ENCODE measurements around the gene PDCD7. TPM values are rescaled to one million over a fixed set of nuclear protein-coding genes. Genes with fewer than 3 reads are reported as not detected.
"Not testable (repeated sequence)": the region's sequence is repeated elsewhere in the genome, so short reads cannot be mapped to it uniquely, and the experiment has no call there.

The PDCD7 gene, protein sequence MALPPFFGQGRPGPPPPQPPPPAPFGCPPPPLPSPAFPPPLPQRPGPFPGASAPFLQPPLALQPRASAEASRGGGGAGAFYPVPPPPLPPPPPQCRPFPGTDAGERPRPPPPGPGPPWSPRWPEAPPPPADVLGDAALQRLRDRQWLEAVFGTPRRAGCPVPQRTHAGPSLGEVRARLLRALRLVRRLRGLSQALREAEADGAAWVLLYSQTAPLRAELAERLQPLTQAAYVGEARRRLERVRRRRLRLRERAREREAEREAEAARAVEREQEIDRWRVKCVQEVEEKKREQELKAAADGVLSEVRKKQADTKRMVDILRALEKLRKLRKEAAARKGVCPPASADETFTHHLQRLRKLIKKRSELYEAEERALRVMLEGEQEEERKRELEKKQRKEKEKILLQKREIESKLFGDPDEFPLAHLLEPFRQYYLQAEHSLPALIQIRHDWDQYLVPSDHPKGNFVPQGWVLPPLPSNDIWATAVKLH
- total RNA-seq: 10 to 100 TPM; 40.0 to 40.2 TPM

DNA sequence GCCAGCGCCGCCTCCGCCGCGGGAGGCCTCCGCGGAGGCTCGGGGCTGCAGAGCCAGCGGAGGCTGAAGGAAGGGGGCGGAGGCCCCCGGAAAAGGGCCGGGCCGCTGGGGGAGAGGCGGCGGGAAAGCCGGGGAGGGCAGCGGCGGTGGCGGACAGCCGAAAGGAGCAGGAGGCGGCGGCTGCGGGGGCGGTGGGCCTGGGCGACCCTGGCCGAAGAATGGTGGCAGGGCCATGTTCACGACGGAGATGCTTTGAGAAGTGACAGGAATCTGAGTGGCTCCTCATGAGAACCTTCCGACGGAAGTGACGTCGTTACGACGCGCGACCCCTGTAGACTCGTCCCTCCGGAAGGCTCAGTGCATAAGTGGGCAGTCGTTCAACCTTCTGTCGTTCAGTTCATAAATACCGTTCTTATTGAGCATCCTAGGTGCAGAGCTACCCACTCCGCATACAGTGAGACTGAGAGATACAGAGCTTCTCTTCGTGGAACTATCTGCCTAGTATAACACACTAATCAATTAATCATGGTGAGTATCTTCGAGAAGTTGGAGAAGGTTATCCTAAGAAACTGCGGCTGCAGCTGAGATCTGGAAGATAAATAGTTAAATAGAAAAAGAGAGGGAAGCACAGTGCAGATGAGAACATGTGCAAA lies at the start of gene PDCD7:
PDCD7 (minus strand) TSS at position 261 of the 653 bp plus-strand sequence; CDS start at position 234, 27 bp downstream.
- peak within 1 kb of the TSS; percentile 89 for H3K27ac Mint-ChIP-seq
- peak within 1 kb of the TSS; percentile 87 for H3K4me3 Mint-ChIP-seq
- CTCF ChIA-PET: interaction anchor here (0.6 to 1.5 kb wide), 3 partner anchors 26 to 164 kb away, joined by 3 to 5 read pairs (median 3); no protein-coding TSS in a partner anchor
- no peaks in the 10 kb centered on the region for H3K27me3 Mint-ChIP-seq
- peak; percentile 92 for DNase-seq
- peak; percentile 96 for ATAC-seq
- H3K36me3 Mint-ChIP-seq: peaks cover 18% of the 10 kb centered on the region
- H3K4me1 Mint-ChIP-seq: peaks cover 27% of the 10 kb centered on the region
- peaks cover 3% of the 10 kb centered on the region for H3K9me3 Mint-ChIP-seq (ENCODE audit: low read depth)

DNA sequence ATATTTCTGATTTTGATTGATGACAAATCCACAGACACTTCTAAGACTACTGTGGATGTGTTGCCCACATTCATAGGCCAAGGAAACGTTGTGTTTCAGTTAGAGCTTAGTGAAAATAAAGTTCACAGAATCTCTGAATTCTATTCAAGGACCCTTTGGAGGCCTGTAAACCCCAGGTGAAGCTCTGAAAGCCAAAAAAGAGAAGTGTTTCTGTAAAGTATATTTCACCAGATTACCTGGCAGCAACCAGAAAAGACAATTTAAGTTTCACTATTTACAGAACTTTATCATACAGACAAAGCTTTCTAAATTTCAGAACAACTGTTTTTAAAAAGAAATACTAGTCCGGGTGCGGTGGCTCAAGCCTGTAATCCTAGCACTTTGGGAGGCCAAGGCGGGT lies 48.9 kb upstream of the PDCD7 start:
- Mint-ChIP-seq H3K36me3 (peaks cover 9% of the 10 kb centered on the region), H3K4me3 (peak overlapping the region; percentile 93), H3K4me1 (peaks cover 25% of the 10 kb centered on the region), H3K27me3 (no peaks in the 10 kb centered on the region), H3K9me3 (ENCODE audit: low read depth) (no peaks in the 10 kb centered on the region), H3K27ac (peak overlapping the region; percentile 46)
- no peak for DNase-seq
- no peak for ATAC-seq
- CTCF ChIA-PET: interaction anchor here (0.6 to 0.9 kb wide), 3 partner anchors 21 to 115 kb away, joined by 3 to 4 read pairs (median 3); no protein-coding TSS in a partner anchor

DNA sequence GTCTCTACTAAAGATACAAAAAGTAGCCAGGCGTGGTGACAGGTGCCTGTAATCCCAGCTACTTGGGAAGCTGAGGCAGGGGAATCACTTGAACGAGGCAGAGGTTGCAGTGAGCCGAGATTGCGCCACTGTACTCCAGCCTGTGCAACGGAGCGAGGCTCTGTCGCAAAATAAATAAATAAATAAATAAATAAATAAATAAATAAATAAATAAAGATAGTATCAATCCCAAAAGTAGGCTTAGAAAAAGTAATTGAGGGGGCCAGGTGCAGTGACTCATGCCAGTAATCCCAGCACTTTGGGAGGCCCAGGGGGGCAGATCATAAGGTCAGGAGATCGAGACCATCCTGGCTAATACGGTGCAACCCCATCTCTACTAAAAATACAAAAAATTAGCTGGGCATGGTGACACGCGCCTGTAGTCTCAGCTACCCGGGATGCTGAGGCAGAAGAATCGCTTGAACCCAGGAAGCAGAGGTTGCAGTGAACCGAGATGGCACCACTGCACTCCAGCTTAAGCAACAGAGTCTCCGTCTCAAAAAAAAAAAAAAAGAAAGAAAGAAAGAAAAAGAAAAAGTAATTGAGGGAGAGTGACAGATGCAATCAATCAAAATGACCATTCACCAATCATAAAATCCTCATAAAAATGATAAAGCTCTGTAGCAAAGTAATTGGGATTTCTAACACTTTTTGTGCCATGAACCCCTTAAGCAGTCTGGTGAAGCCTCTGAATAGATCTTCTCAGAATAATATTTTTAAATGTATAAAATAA lies 48.2 kb upstream of the PDCD7 start:
- ATAC-seq; H3K4me3 Mint-ChIP-seq; DNase-seq; H3K27ac Mint-ChIP-seq; H3K27me3 Mint-ChIP-seq; H3K9me3 Mint-ChIP-seq (ENCODE audit: low read depth): not testable (repeated sequence)
- Mint-ChIP-seq H3K4me1 (peaks cover 25% of the 10 kb centered on the region), H3K36me3 (peaks cover 12% of the 10 kb centered on the region)
- CTCF ChIA-PET: interaction anchor here (0.9 kb wide), 2 partner anchors 20 to 116 kb away, joined by 3 to 4 read pairs; no protein-coding TSS in a partner anchor

DNA sequence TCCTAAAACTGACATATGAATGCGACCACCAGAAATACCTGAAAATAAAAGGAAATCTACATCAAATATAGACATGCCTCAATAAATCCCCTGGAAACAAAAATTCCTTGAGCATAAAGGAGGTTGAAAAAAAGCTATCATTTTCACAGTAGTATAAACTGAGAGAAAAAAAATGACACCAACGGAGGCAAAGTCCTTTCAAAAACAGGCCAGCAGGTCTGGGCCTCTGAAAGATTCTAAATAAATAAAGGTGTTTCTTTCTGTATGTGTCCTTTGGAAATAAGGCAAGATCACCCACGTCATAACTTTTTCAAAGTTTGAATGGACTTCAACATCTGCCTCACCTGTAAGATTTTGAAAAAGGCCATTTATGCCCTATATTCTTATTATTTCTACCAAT lies 46.6 kb upstream of the PDCD7 start:
- no peak for ATAC-seq
- peaks cover 20% of the 10 kb centered on the region for H3K4me1 Mint-ChIP-seq
- no peak overlapping the region for H3K27ac Mint-ChIP-seq
- peaks cover 16% of the 10 kb centered on the region for H3K36me3 Mint-ChIP-seq
- no peaks in the 10 kb centered on the region for H3K9me3 Mint-ChIP-seq (ENCODE audit: low read depth)
- no peak overlapping the region for H3K4me3 Mint-ChIP-seq
- no peaks in the 10 kb centered on the region for H3K27me3 Mint-ChIP-seq
- CTCF ChIA-PET: interaction anchor here (0.5 to 2.6 kb wide), 3 partner anchors 28 to 205 kb away, joined by 3 to 6 read pairs (median 6); no protein-coding TSS in a partner anchor
- no peak for DNase-seq

DNA sequence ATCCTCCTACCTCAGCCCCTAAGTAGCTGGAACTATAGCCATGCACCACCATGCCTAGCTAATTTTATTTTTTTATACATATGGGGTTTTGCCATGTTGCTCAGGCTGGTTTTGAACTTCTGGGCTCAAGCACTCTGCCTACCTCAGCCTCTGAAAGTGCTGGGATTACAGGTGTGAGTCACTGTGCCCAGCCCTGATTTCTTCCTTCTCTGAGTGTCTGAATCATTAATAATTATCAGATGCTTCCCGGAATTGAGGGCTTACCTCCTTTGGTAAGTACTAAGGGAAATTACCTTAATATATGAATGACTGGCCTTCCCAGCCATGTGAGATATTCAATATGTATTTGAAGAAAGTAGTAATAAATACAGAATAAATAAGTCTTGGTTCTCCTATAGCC lies 44.3 kb upstream of the PDCD7 start:
- no peak overlapping the region for H3K27ac Mint-ChIP-seq
- peaks cover 14% of the 10 kb centered on the region for H3K4me1 Mint-ChIP-seq
- no peaks in the 10 kb centered on the region for H3K27me3 Mint-ChIP-seq
- CTCF ChIA-PET: interaction anchor here (2.6 kb wide), 1 partner anchor 207 kb away, joined by 6 read pairs; no protein-coding TSS in a partner anchor
- no peak overlapping the region for H3K4me3 Mint-ChIP-seq
- no peaks in the 10 kb centered on the region for H3K9me3 Mint-ChIP-seq (ENCODE audit: low read depth)
- DNase-seq (no peak), ATAC-seq (no peak)
- peaks cover 18% of the 10 kb centered on the region for H3K36me3 Mint-ChIP-seq

DNA sequence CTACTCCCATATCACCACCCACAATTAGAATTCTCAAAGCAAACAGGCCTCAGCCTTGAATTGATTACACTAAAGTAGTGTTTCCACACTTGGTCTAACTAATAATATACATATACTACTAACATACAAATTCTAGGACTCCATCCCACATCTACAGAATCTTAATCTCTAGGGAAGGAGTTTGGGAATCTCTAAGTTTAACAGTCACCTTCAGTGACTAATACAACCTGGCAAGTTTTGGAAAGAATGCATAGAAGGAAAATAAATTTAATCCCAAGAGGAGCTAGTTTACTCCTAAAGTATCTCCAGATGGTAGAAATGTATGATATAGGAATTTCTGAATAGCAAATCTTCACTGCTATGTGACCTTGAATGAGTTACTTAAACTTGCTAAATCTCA lies 42.4 kb upstream of the PDCD7 start:
- ATAC-seq (no peak), DNase-seq (no peak)
- H3K27me3 Mint-ChIP-seq: no peaks in the 10 kb centered on the region
- no peaks in the 10 kb centered on the region for H3K9me3 Mint-ChIP-seq (ENCODE audit: low read depth)
- H3K4me1 Mint-ChIP-seq: peaks cover 4% of the 10 kb centered on the region
- peaks cover 23% of the 10 kb centered on the region for H3K36me3 Mint-ChIP-seq
- no peak overlapping the region for H3K27ac Mint-ChIP-seq
- CTCF ChIA-PET: interaction anchor here (1.2 kb wide), 1 partner anchor 122 kb away, joined by 3 read pairs; no protein-coding TSS in a partner anchor
- no peak overlapping the region for H3K4me3 Mint-ChIP-seq

DNA sequence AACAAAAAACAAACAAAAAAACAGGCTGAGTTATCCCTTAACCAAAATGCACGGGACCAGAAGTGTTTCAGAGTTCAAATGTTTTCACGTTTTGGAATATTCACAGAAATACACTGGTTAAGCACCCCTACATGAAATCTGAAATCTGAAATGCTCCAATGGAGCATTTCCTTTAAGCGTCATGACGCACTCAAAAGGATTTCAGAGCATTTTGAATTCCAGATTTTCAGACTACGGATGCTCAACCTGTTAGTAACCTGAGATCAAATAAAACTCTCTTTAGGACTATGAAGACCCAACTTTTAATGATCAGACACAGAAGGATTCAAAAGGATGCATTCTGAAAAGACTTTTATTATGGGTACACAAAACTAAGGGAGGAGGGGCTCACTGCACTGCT lies 41.9 kb upstream of the PDCD7 start:
- Mint-ChIP-seq H3K9me3 (ENCODE audit: low read depth) (no peaks in the 10 kb centered on the region), H3K4me3 (no peak overlapping the region), H3K36me3 (peaks cover 22% of the 10 kb centered on the region), H3K4me1 (peaks cover 3% of the 10 kb centered on the region), H3K27ac (no peak overlapping the region), H3K27me3 (no peaks in the 10 kb centered on the region)
- CTCF ChIA-PET: interaction anchor here (1.2 kb wide), 1 partner anchor 10 kb away, joined by 3 read pairs; the partner anchor contains the start of gene CLPX
- no peak for DNase-seq
- no peak for ATAC-seq

DNA sequence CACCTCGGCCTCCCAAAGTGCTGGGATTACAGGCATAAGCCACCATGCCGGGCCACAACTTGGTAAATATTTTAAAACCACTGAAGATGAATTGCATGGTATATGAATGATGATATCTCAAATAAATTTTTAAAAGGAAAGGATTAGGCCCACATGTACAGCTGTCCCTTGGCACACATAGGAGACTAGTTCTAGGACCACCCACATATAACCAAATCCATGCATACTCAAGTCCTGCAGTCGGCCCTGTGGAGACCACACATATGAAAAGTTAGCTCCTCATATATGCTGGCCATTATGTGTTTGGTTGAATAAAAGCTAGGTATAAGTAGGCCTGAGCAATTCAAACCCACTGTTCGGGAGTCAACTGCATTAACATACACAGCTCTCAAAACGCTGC lies 40.9 kb upstream of the PDCD7 start:
- no peak overlapping the region for H3K27ac Mint-ChIP-seq
- H3K36me3 Mint-ChIP-seq: peaks cover 23% of the 10 kb centered on the region
- no peaks in the 10 kb centered on the region for H3K27me3 Mint-ChIP-seq
- H3K4me3 Mint-ChIP-seq: no peak overlapping the region
- DNase-seq (no peak), ATAC-seq (no peak)
- no peaks in the 10 kb centered on the region for H3K4me1 Mint-ChIP-seq
- H3K9me3 Mint-ChIP-seq (ENCODE audit: low read depth): no peaks in the 10 kb centered on the region
- CTCF ChIA-PET: interaction anchor here (1.2 kb wide), 1 partner anchor 11 kb away, joined by 3 read pairs; the partner anchor contains the start of gene CLPX

DNA sequence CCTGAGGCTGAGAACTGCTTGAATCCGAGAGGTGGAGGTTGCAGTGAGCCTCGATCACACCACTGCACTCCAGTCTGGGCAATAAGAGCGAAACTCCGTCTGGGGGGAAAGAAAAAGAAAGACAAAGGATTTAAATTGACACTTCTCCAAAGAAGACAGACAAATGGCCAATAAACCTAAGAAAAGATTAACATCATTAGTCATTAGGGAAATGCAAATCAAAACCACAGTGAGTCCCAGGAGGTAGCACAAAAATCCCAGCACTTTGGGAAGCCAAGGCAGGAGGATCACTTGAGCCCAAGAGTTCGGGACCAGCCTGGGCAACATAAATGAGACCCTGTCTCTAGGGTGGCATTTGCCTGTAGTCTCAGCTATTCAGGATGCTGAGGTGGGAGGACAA lies 38.9 kb upstream of the PDCD7 start:
- Mint-ChIP-seq H3K27ac (no peak overlapping the region), H3K4me1 (no peaks in the 10 kb centered on the region), H3K36me3 (peaks cover 22% of the 10 kb centered on the region), H3K27me3 (no peaks in the 10 kb centered on the region), H3K9me3 (ENCODE audit: low read depth) (no peaks in the 10 kb centered on the region), H3K4me3 (no peak overlapping the region)
- ATAC-seq (no peak), DNase-seq (no peak)
- CTCF ChIA-PET: no interaction called here

DNA sequence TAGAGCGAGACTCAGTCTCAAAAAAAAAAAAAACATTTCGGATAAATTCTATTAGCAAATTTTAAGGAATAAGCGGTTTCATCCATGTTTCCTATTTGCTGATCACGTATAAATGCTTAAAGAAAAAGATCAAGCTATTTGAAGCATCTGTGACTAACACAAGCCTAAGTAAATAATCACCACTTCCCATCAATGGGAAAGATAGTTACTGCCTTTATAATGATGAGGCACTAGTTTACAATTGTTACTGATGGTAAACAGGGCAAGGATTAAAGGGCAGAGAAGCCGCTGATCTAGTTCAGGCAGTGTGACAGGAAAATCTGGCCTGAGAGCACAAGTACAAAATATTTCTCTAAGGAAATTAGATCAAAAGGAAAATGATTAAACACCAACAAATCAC lies 37.8 kb upstream of the PDCD7 start:
- CTCF ChIA-PET: no interaction called here

DNA sequence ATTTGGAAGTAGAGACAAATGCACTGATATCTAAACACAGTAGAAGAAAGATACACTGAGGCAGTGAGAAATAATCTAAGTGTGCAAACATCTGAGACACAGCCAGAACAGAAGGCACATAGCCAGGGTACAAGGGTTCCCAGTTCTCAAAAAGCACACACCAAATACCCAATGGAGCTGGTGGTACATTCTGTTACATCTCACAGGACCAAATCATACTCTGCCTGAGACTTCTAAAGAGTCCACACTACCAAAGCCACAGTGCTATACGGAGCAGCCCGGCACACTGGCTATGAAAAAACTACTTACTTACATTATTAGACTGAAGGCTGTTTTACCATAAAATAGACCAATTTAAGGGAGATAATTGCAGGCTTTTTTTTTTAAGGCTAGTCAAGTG lies 32.3 kb upstream of the PDCD7 start:
- Mint-ChIP-seq H3K4me3 (no peak overlapping the region), H3K36me3 (peaks cover 12% of the 10 kb centered on the region), H3K9me3 (ENCODE audit: low read depth) (no peaks in the 10 kb centered on the region), H3K27ac (no peak overlapping the region), H3K4me1 (no peaks in the 10 kb centered on the region), H3K27me3 (no peaks in the 10 kb centered on the region)
- no peak for ATAC-seq
- no peak for DNase-seq
- CTCF ChIA-PET: no interaction called here

More for the DNA sequence above, 37.8 kb upstream of the PDCD7 start:
- Mint-ChIP-seq H3K27me3 (no peaks in the 10 kb centered on the region), H3K4me3 (no peak overlapping the region), H3K27ac (no peak overlapping the region), H3K9me3 (ENCODE audit: low read depth) (no peaks in the 10 kb centered on the region), H3K4me1 (no peaks in the 10 kb centered on the region), H3K36me3 (peaks cover 22% of the 10 kb centered on the region)
- ATAC-seq: no peak
- no peak for DNase-seq

DNA sequence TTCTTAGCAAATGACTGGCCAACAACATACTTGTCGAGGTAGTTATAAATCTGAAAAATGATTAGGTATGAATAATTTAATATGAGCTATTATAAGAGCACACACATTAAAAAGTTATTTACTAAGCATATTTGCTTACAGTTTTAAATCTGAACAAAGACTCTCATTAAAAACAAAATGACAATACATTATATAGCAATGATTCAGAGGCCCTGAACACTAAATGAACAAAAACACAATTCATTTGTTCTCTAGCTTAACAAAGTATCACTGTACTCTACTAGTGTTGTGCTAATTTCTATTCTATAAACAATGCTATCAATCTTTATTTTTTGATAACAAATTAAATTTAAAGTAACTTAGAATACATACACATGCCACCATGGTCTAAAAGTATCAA lies 30.5 kb upstream of the PDCD7 start:
- no peak for DNase-seq
- Mint-ChIP-seq H3K4me1 (no peaks in the 10 kb centered on the region), H3K27ac (no peak overlapping the region), H3K27me3 (no peaks in the 10 kb centered on the region), H3K9me3 (ENCODE audit: low read depth) (no peaks in the 10 kb centered on the region), H3K4me3 (no peak overlapping the region), H3K36me3 (peaks cover 13% of the 10 kb centered on the region)
- CTCF ChIA-PET: interaction anchor here (1.2 kb wide), 1 partner anchor 134 kb away, joined by 5 read pairs; no protein-coding TSS in a partner anchor
- no peak for ATAC-seq

DNA sequence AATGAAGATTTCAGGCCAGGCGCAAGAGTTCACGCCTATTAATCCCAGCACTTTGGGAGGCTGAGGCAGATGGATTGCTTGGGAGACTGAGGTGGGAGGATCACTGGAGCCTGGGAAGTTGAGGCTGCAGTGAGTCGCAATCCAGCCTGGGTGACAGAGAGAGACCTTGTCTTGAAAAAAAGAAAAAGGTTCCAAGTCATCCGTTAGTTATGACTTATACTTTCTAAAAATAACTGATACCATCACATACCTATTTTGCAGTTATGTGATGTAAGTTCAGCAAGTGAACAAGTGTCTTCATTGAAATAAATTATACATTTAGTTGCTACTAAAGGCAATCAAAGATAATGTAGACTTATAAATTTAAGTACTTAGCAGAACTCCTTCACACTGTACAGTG lies 29.4 kb upstream of the PDCD7 start:
- H3K4me3 Mint-ChIP-seq: no peak overlapping the region
- CTCF ChIA-PET: no interaction called here
- DNase-seq: no peak
- H3K9me3 Mint-ChIP-seq (ENCODE audit: low read depth): no peaks in the 10 kb centered on the region
- H3K27me3 Mint-ChIP-seq: no peaks in the 10 kb centered on the region
- ATAC-seq: no peak
- H3K36me3 Mint-ChIP-seq: peaks cover 14% of the 10 kb centered on the region
- H3K27ac Mint-ChIP-seq: no peak overlapping the region
- H3K4me1 Mint-ChIP-seq: no peaks in the 10 kb centered on the region
